Activated CD4-positive, alpha-beta T cell treated with anti-CD3 and anti-CD28 coated beads for 36 hours (primary cell): ENCODE data around the gene GCAT. TPM values are rescaled to one million over a fixed set of nuclear protein-coding genes. Genes with fewer than 3 reads are reported as not detected.

Experiments used
- ATAC-seq: fragments of 200-7000 bp; cut with Tn5 transposase; one replicate; pipeline ENCODE4 v1.10.0; 2021; ENCODE audit warnings: mild to moderate bottlenecking, moderate library complexity
- CTCF ChIA-PET: fragments of 350-600 bp; sonication (Branson Sonifier 250); formaldehyde crosslinking; loops from one replicate; lab custom pipeline; 2021; ENCODE audit warnings: antibody characterized with exemption; lab: Charles Lee
- POLR2A ChIA-PET: fragments of 350-600 bp; sonication (Branson Sonifier 250); formaldehyde crosslinking; loops from one replicate; lab custom pipeline; 2021; ENCODE audit warnings: antibody characterized with exemption, inconsistent platforms; lab: Charles Lee
- DNase-seq: peaks from one replicate; pipeline ENCODE4 v3.0.0-alpha.2; 2020
- H3K27ac Mint-ChIP-seq: one replicate; pipeline ENCODE4 v1.8.0; 2021; ENCODE audit warnings: mixed read lengths
- H3K27me3 Mint-ChIP-seq: one replicate; pipeline ENCODE4 v1.8.0; 2021; ENCODE audit warnings: mixed read lengths
- H3K36me3 Mint-ChIP-seq: one replicate; pipeline ENCODE4 v1.8.0; 2021; ENCODE audit warnings: low read depth, mixed read lengths
- H3K4me1 Mint-ChIP-seq: one replicate; pipeline ENCODE4 v1.8.0; 2021; ENCODE audit warnings: mixed read lengths
- H3K4me3 Mint-ChIP-seq: one replicate; pipeline ENCODE4 v1.8.0; 2021; ENCODE audit warnings: mild to moderate bottlenecking, moderate library complexity, mixed read lengths
- H3K9me3 Mint-ChIP-seq: one replicate; pipeline ENCODE4 v1.8.0; 2021; ENCODE audit warnings: low read depth, mixed read lengths
- intact Hi-C, 2 experiments: fragments of 100-400 bp; cut with DNase I in 1 of 2; cut with micrococcal nuclease in 1 of 2; formaldehyde crosslinking; loops; one replicate each; pipeline versions ENCODE4 v1.14.2 to v1.15.1; 2022 to 2024; cut with DNase I, micrococcal nuclease
- total RNA-seq, 2 experiments: library from RNA; stranded (reverse); gene quantifications; one replicate each; pipeline ENCODE4 v1.2.3, GENCODE V29; 2021

GCAT gene
- total RNA-seq, 2 experiments from 2014 or later, result 21.3 to 22.4 TPM

- no peak overlapping the region for H3K27ac Mint-ChIP-seq
- CTCF ChIA-PET, result no interaction called here
- peak; percentile 82 for ATAC-seq
- peak; percentile 54 for DNase-seq
- H3K4me3 Mint-ChIP-seq, result no peak overlapping the region
- H3K4me1 Mint-ChIP-seq, result no peaks in the 10 kb centered on the region
- peaks cover 4% of the 10 kb centered on the region for H3K36me3 Mint-ChIP-seq
- intact Hi-C loops, result no loop called here
- peaks cover 21% of the 10 kb centered on the region for H3K27me3 Mint-ChIP-seq
- no peaks in the 10 kb centered on the region for H3K9me3 Mint-ChIP-seq
- POLR2A ChIA-PET, result interaction anchor here (0.6 kb wide), 2 partner anchors 19 to 32 kb away, joined by 4 to 8 read pairs; no protein-coding TSS in a partner anchor
Measured at GRCh38 chr22:37824674-37825641, 17.2 kb downstream of the GCAT start.

- intact Hi-C loops, result no loop called here
- DNase-seq (no peak), ATAC-seq (no peak)
- CTCF ChIA-PET, result no interaction called here
- POLR2A ChIA-PET, result no interaction called here
- Mint-ChIP-seq H3K27ac (no peak overlapping the region), H3K27me3 (peaks cover 15% of the 10 kb centered on the region), H3K36me3 (peaks cover 11% of the 10 kb centered on the region), H3K9me3 (no peaks in the 10 kb centered on the region), H3K4me3 (no peak overlapping the region), H3K4me1 (no peaks in the 10 kb centered on the region)
Measured at GRCh38 chr22:37827056-37827455, 19.3 kb downstream of the GCAT start.

GRCh38 chr22:37830093-37830842 is 22.5 kb downstream of the GCAT start:
- Mint-ChIP-seq H3K4me1 (no peaks in the 10 kb centered on the region), H3K4me3 (no peak overlapping the region), H3K27ac (no peak overlapping the region), H3K36me3 (peaks cover 17% of the 10 kb centered on the region), H3K27me3 (peaks cover 2% of the 10 kb centered on the region), H3K9me3 (no peaks in the 10 kb centered on the region)
- POLR2A ChIA-PET, result no interaction called here
- CTCF ChIA-PET, result interaction anchor here (1.1 kb wide), 1 partner anchor 12 kb away, joined by 3 read pairs; no protein-coding TSS in a partner anchor
- ATAC-seq (no peak), DNase-seq (no peak)
- intact Hi-C loops, result no loop called here

GRCh38 chr22:37831472-37831871 is 23.7 kb downstream of the GCAT start:
- no peak overlapping the region for H3K4me3 Mint-ChIP-seq
- peaks cover 17% of the 10 kb centered on the region for H3K36me3 Mint-ChIP-seq
- no peaks in the 10 kb centered on the region for H3K27me3 Mint-ChIP-seq
- no peaks in the 10 kb centered on the region for H3K4me1 Mint-ChIP-seq
- H3K27ac Mint-ChIP-seq, result no peak overlapping the region
- no peaks in the 10 kb centered on the region for H3K9me3 Mint-ChIP-seq
- intact Hi-C loops, result no loop called here
- ATAC-seq (no peak), DNase-seq (no peak)
- CTCF ChIA-PET, result no interaction called here
- POLR2A ChIA-PET, result no interaction called here

GRCh38 chr22:37832022-37832857 is 24.5 kb downstream of the GCAT start:
- Mint-ChIP-seq H3K27me3 (no peaks in the 10 kb centered on the region), H3K27ac (no peak overlapping the region), H3K4me1 (no peaks in the 10 kb centered on the region), H3K4me3 (no peak overlapping the region), H3K9me3 (no peaks in the 10 kb centered on the region), H3K36me3 (peaks cover 21% of the 10 kb centered on the region)
- POLR2A ChIA-PET, result no interaction called here
- DNase-seq, result no peak
- no peak for ATAC-seq
- CTCF ChIA-PET, result no interaction called here
- intact Hi-C loops, result no loop called here

- intact Hi-C loops, result loop anchor here in 1 of 2 experiments (10.0 kb wide), 1 partner anchor 113 kb away; the partner anchor contains the start of genes C22orf23 and POLR2F
- DNase-seq (no peak), ATAC-seq (no peak)
- peaks cover 10% of the 10 kb centered on the region for H3K36me3 Mint-ChIP-seq
- peaks cover 16% of the 10 kb centered on the region for H3K4me1 Mint-ChIP-seq
- H3K4me3 Mint-ChIP-seq, result peak overlapping the region; percentile 83
- ChIA-PET POLR2A (interaction anchor here (0.6 to 0.7 kb wide), 2 partner anchors 20 to 342 kb away, joined by 3 to 8 read pairs; no protein-coding TSS in a partner anchor), CTCF (interaction anchor here (0.6 to 3.0 kb wide), 4 partner anchors 12 to 1046 kb away, joined by 3 to 18 read pairs (median 4); no protein-coding TSS in a partner anchor)
- H3K27ac Mint-ChIP-seq, result no peak overlapping the region
- no peaks in the 10 kb centered on the region for H3K27me3 Mint-ChIP-seq
- H3K9me3 Mint-ChIP-seq, result peaks cover 2% of the 10 kb centered on the region
Measured at GRCh38 chr22:37842015-37842793, 34.5 kb downstream of the GCAT start.

- intact Hi-C loops, result loop anchor here (1.0 to 10.0 kb wide), 16 partner anchors 25 to 838 kb away; partner anchors contain the start of genes C22orf23 (in 2 of the 2), POLR2F (in 2 of the 2), DMC1 (in 1 of the 2) and GCAT (in 1 of the 2)
- Mint-ChIP-seq H3K36me3 (peaks cover 15% of the 10 kb centered on the region), H3K27me3 (no peaks in the 10 kb centered on the region), H3K27ac (peak overlapping the region; percentile 88), H3K4me1 (peaks cover 26% of the 10 kb centered on the region), H3K9me3 (peaks cover 2% of the 10 kb centered on the region), H3K4me3 (peak overlapping the region; percentile 83)
- ChIA-PET POLR2A (interaction anchor here (0.6 to 1.3 kb wide), 8 partner anchors 10 to 185 kb away, joined by 3 to 9 read pairs (median 4); partner anchors contain the start of genes C22orf23, GCAT and POLR2F), CTCF (interaction anchor here (0.5 to 3.0 kb wide), 9 partner anchors 8 to 237 kb away, joined by 3 to 18 read pairs (median 4); partner anchors contain the start of gene PDXP)
- ATAC-seq (peak; percentile 30), DNase-seq (peak; percentile 70)
Measured at GRCh38 chr22:37843741-37844089, 36.0 kb downstream of the GCAT start.

- Mint-ChIP-seq H3K36me3 (peaks cover 24% of the 10 kb centered on the region), H3K4me3 (peak overlapping the region; percentile 83), H3K4me1 (peaks cover 31% of the 10 kb centered on the region), H3K27me3 (no peaks in the 10 kb centered on the region), H3K27ac (peak overlapping the region; percentile 76), H3K9me3 (peaks cover 2% of the 10 kb centered on the region)
- ATAC-seq, result no peak
- ChIA-PET CTCF (interaction anchor here (0.7 to 2.0 kb wide), 6 partner anchors 17 to 201 kb away, joined by 3 to 7 read pairs (median 4); no protein-coding TSS in a partner anchor), POLR2A (interaction anchor here (0.6 to 1.3 kb wide), 3 partner anchors 11 to 162 kb away, joined by 3 to 6 read pairs (median 4); no protein-coding TSS in a partner anchor)
- intact Hi-C loops, result loop anchor here (1.0 to 10.0 kb wide), 19 partner anchors 27 to 836 kb away; partner anchors contain the start of genes C22orf23 (in 2 of the 2), GCAT (in 2 of the 2), POLR2F (in 2 of the 2) and CSNK1E (in 1 of the 2)
- DNase-seq, result no peak
Measured at GRCh38 chr22:37844904-37845329, 37.2 kb downstream of the GCAT start.

- Mint-ChIP-seq H3K4me1 (peaks cover 44% of the 10 kb centered on the region), H3K36me3 (peaks cover 36% of the 10 kb centered on the region), H3K4me3 (no peak overlapping the region), H3K27me3 (no peaks in the 10 kb centered on the region), H3K27ac (no peak overlapping the region), H3K9me3 (peaks cover 2% of the 10 kb centered on the region)
- POLR2A ChIA-PET, result interaction anchor here (0.6 to 0.7 kb wide), 2 partner anchors 42 to 59 kb away, joined by 3 to 7 read pairs; partner anchors contain the start of gene MICALL1
- intact Hi-C loops, result loop anchor here (5.0 to 10.0 kb wide), 4 partner anchors 39 to 661 kb away; partner anchors contain the start of genes C22orf23 (in 1 of the 2), CSNK1E (in 1 of the 2), DDX17 (in 1 of the 2) and GCAT (in 1 of the 2)
- ATAC-seq (no peak), DNase-seq (no peak)
- CTCF ChIA-PET, result interaction anchor here (0.6 to 2.9 kb wide), 2 partner anchors 17 to 1921 kb away, joined by 3 to 12 read pairs; no protein-coding TSS in a partner anchor
Measured at GRCh38 chr22:37846433-37846832, 38.7 kb downstream of the GCAT start.
